ENCODE data around the gene SPTSSB.

SPTSSB gene

DNA sequence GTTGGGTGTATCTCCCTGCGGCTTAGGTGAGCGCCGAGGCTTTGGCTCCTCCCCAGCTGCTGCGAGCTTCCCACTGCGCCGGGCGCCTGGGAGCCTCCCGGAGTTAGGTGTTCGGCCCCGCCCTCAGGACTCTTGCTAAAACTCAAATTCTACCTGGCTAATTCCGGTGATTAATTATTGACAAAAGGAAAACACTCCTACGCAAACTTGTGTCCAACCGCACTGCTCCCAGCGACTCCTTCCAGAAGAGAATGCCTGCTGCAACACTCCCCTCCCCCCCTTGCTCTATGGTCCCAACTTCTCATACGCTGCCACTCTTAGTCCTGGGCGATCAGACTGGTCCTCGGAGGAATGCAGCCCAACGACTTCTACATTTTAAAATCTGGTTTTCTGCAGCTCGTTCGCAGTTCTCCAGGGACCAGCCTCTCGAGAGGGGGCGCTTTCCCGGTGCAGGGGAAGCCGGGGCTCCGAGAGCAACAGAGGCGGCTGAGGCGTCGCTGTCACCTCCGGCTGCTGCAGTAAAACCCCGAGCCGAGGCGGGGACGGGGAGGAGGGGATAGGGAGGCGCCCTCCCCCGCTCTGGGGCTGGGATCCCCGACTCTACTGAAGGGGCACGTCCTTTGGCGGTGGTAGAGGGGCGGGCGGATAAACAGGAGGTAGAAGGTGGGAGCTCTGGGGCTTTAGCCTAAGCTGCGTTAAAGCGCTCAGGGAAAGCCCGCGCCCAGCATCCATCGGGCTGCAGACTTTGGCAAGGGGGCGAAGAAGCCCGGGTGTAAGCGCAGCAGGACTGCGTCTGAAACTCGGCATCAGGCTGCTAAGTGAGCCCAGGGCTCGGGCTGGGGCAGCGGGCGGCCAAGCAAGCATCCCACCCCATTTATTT is at the start of gene SPTSSB:
SPTSSB (minus strand) TSS at position 77 of the 880 bp plus-strand sequence. CDS start 25,194 bp downstream, outside the sequence.
- DNase-seq, result peak; percentile 42

- no peak for DNase-seq
These were observed 49.4 kb upstream of the SPTSSB start for GRCh38 chr3:161420746-161421145.

- DNase-seq, result no peak
These were observed 48.4 kb upstream of the SPTSSB start for GRCh38 chr3:161419555-161420333.

DNA sequence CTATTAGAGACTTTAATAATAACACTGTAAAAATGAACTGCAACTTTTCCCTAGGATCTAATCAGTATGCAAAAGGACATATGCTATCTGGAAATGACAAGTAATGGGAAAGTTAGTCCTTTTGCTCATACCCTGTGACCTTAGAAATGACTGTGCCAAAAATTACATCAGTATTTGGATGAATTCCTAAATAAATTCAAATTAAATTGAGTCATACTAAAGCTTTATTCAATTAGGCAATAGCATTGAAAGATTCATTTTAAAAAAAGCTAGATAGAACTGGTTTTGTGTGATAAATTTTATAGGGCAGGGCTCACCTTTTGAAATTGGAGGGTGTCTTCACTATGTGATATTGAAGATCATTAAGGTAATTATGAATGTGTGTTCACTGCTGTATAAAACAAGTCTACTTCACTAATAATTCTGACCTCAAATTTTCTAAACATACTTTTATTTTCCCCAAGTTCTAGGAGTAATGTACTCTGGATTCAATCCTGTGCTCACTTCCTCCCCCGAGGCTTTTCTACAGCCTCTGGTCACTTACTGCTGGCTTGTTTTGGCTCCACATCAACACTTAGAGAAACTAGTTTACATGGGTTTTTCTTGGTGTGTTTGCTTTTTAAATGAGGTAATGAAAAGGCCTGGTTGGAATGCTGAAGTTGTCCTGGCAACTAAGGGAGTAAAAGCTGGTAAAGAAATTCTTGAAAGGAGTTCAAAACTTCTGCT is 44.4 kb upstream of the SPTSSB start:
- DNase-seq, result no peak

DNA sequence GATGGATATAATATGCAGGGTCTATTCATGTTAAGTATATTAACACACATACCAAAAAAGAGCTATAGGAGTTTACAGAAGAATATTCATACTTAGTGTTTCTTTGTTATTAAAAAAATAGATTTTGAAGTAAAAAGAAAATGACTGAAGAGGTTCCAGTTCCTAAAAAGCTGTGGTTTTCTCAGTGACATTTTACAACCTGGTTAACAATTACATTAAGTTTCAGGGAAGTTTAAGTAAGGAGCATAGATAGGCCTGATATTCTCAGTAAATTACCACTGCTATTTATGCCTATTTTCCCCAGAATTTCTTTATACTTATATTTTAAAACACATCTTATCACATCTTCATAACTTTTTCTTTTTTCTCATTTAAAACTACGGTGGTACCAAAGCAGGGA is 43.6 kb upstream of the SPTSSB start:
- DNase-seq, result no peak

GRCh38 chr3:161413855-161414210 is 42.5 kb upstream of the SPTSSB start:
- no peak for DNase-seq

DNA sequence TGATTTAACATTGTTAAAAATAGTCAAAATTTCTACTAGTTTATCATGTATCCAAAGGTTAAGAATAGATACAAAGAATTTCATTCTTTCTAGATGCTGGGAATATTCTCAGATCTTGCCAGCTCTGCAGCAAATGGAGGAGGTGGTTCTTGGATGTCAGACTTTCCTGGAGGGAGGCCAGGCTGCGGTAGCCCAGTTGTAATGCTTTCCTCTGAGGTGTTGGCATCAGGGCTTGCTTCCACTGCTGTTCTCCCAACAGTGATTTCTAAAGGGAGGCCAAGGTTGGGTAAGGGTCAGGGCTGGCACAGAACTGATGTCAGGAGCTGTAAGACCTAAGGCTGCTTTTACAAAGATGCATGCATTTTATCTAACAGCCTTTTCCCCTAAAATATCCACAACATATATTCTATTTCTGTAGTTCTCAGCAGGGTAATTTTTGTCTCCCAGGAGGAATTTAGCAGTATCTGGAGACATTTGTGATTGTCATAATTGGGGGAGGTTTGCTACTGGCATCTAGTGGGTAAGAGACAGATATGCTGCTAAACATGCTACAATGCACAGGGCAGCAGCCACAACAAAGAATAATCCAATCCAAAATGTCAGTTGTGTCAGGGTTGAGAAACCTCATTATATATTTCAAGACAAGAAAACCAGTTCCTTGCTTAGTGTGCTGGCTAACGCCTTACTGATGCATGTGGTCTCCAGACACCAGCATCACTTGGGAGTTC is 42.0 kb upstream of the SPTSSB start:
- DNase-seq, result no peak

- DNase-seq, result no peak
These were observed 40.8 kb upstream of the SPTSSB start for GRCh38 chr3:161412123-161412522.

DNA sequence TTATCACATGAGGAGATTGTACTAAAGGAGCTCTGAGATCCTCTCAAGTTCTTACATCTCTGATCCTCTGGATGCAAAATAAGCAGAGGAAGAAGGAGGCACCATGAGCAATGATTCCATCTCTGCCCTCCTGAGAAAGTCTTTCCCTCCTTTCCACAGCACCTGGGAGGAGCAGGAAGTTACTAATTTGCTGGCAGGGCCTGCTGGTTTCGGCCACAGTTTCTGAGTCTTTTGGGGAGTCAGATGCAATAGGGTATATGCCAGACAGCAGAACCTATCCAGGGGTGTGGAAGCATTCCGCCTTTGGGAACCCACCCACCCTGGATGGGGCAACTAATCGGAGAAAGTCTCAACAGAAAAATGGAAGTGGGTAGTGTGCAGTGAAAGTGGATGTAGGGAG is 38.5 kb upstream of the SPTSSB start:
- DNase-seq, result no peak

DNA sequence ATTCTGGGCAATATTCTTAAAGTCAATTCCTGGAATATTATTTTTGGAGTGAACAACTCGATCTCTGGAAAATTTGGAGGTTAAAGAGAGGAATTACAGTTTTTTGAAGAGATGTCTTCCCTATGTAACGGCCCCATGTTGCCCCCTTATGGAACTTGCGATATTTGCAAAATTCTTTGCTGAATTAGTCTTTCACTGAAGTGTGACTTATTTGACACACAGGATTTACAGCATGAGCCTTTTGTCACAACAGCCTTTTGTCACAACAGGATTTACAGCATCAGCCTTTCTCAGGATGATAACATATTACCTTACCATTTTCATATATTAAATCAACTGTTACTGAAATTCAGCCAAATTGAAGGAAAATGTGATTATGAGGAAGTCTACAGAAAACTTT is 37.8 kb upstream of the SPTSSB start:
- peak; percentile 23 for DNase-seq

DNA sequence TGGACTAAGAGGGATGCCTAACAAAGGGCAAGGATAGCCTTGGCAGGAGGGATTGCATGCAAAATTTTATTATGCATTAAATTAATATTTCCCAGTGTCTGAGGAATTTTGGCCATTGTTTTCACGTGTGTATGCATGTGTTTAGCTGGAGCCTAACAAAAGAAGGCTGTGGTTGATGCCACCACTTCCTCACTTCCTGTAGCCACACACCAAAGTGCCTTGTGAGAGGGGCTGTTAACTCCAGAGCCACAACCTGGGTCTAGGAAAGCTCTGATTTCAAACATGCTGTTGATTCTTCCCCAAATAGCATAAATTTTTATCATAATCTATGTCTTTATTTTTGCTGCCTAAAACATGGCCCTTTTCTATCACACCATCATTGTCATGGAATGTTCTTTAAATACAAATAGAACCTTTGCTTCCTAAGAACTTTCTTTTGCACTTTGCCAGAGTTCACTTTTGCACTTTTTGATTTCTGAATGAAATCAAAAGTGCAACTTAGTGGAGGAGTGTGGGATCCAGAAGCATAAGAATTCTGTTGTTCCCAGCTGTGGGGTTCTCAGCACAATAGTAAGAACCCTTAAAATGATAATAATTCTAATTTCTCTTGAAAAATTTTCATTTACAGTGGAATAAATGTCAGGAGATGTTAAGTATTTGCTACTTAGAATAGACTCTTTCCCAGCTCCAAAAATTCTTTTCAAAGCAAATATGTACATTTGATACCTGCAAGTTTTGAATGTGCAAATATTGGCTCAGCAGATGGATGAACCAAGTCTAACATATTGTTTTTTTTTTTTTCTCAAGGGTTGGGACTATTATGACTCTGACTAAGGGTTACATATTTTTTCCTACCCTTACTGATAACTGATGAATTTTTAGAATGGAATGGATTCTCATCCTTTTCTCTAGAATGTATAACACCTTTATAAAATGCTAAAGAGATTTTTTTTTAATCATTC is 35.6 kb upstream of the SPTSSB start:
- no peak for DNase-seq

DNA sequence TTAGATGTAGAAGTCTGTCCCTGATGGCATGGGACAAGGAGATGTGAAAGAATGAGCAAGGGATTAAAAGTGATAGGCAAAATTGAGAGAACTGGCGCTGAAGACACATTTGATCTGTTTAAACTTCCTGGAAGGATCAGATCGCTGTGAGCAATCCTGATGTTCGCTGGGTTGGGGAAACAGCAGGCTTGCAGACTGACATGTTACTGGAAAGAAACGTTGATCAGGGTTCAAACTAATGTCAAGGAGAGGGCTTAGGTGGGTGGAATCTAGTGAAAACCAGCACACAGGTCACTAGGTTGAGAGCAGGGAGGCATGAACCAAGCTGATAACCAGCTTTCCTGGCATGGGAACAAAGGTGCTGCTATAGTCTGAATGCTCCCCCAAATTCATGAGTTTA is 34.5 kb upstream of the SPTSSB start:
- no peak for DNase-seq

GRCh38 chr3:161405087-161405486 is 33.8 kb upstream of the SPTSSB start:
- no peak for DNase-seq

- no peak for DNase-seq
These were observed 31.9 kb upstream of the SPTSSB start for GRCh38 chr3:161403251-161403650.

DNA sequence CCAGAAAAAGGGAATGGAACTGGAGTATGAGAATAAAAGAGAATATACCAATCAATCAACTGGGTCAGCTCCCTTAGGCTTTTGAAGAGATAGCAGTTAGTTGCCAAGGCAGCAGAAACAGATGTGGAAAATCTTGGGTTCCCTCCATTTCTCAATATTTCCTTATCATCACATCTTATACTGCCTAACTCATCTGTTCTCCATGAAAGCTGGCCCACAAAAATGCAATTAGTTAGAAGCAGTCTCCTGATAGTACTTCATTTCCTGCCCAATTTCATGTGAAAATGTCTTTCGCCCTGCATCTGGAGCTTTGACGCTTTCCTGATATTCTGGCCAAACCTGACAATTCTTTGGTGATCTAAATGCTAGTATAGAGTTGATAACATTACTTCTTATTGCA is 30.1 kb upstream of the SPTSSB start:
- DNase-seq, result no peak

DNA sequence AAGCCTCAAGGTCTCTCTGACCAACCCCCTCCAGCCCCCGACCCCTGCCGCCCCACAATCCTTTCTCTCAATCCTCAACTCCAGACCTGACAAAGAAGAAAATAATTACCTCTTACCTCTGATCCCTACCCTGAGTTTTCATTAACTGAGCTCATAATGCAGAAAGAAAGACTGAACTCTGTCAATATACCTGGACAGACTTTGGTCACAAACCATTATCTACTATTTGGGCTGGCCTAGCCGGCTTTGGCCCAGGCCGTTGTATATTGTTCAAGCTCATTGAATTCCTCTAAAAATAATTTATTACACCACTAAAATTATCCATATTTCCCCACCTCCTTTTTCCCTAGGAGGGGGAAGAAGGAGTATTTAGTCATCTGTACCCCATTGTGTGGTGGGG is 29.3 kb upstream of the SPTSSB start:
- DNase-seq, result no peak

DNA sequence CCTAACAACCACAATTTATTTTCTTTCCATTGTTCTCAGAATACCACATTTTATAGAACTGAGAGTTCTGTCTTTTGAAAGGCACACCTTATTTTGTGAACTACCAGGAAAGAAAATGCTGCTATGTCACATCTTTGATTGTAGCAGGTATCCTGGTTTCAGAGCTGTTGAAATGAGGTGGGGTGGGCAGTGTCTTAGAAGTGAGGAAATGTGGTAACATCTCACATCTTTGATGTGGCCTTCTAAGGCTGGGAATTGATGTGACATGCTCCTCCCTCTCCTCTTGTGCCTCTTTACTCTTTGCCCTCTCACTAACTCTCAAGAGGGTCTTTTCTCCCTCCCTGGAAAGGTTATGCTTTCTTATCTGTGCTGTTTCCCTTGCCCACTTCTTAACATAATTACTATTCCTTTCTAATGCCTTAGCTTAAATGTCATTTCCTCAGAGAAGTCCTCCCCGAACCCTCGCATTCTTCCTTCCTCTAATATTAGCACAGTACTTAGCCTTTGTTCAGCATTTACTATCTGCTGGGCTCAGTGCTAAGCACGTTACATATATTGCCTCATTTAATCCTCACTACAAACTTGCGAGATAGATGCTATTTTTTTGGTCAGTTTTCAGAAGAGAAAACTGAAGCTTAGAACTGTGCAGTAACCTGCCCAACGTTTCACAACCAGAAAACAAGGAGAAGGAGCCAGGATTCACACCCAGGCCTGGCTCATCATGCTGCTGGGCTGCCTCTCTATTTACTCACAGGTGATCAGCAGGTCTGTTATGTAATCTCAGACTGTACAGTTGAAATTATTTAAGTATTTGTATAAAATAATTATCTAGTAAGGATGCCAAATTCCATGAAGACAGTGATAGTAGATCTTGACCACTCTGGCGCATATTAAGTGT is 24.0 kb upstream of the SPTSSB start:
- DNase-seq, result no peak

GRCh38 chr3:161393803-161394202 is 22.5 kb upstream of the SPTSSB start:
- DNase-seq, result no peak

- DNase-seq, result no peak
These were observed 22.0 kb upstream of the SPTSSB start for GRCh38 chr3:161393310-161393709.

GRCh38 chr3:161392853-161393252 is 21.5 kb upstream of the SPTSSB start:
- no peak for DNase-seq

- DNase-seq, result no peak
These were observed 18.9 kb upstream of the SPTSSB start for GRCh38 chr3:161390200-161390599.
